Calu3 (cell line): Measurements from ENCODE around the gene ITIH3. TPM values are rescaled to one million over a fixed set of nuclear protein-coding genes. Genes with fewer than 3 reads are reported as not detected.

Source experiments
- BruUV-seq: library from RNA; stranded (reverse); fragments of 400-500 nt; replicated peaks from 2 replicates; lab custom pipeline; 2021; lab: Mats Ljungman, UMichigan
- CTCF ChIA-PET: fragments of 300-600 bp; sonication (Branson Sonifier 250); formaldehyde crosslinking; loops from one replicate; lab custom pipeline; 2022; ENCODE audit warnings: antibody characterized with exemption; lab: Charles Lee
- DNase-seq: peaks from one replicate; pipeline ENCODE4 v3.0.0; 2022
- H3K27ac Mint-ChIP-seq: one replicate; pipeline ENCODE4 v1.8.0; 2022; ENCODE audit warnings: mixed read lengths; ENCODE audit not compliant: unreplicated experiment
- H3K27me3 Mint-ChIP-seq: one replicate; pipeline ENCODE4 v1.8.0; 2022; ENCODE audit warnings: mixed read lengths; ENCODE audit not compliant: unreplicated experiment
- H3K36me3 Mint-ChIP-seq: one replicate; pipeline ENCODE4 v1.8.0; 2022; ENCODE audit warnings: mild to moderate bottlenecking, moderate library complexity, mixed read lengths; ENCODE audit not compliant: insufficient read depth, unreplicated experiment
- H3K4me1 Mint-ChIP-seq: one replicate; pipeline ENCODE4 v1.8.0; 2022; ENCODE audit warnings: mild to moderate bottlenecking, low read depth, mixed read lengths; ENCODE audit not compliant: unreplicated experiment
- H3K4me3 Mint-ChIP-seq: one replicate; pipeline ENCODE4 v1.8.0; 2022; ENCODE audit warnings: mild to moderate bottlenecking, low read depth, moderate library complexity, mixed read lengths; ENCODE audit not compliant: unreplicated experiment
- H3K9me3 Mint-ChIP-seq: one replicate; pipeline ENCODE4 v1.8.0; 2022; ENCODE audit warnings: low read depth, mixed read lengths; ENCODE audit not compliant: unreplicated experiment
- CTCF ChIP-seq: fragments of 200-600 bp; IDR thresholded peaks from one replicate; pipeline ENCODE4 v1.8.0; 2022; ENCODE audit warnings: antibody characterized with exemption; ENCODE audit not compliant: unreplicated experiment
- intact Hi-C: fragments of 100-400 bp; cut with micrococcal nuclease; formaldehyde crosslinking; loops from one replicate; pipeline ENCODE4 v1.10.0; 2022; ENCODE audit not compliant: unreplicated experiment
- total RNA-seq: library from RNA; stranded (reverse); gene quantifications from 2 replicates; pipeline ENCODE4 v1.2.3, GENCODE V29; 2022

ITIH3 gene
- total RNA-seq, 1 experiment from 2014 or later: not detected

DNA sequence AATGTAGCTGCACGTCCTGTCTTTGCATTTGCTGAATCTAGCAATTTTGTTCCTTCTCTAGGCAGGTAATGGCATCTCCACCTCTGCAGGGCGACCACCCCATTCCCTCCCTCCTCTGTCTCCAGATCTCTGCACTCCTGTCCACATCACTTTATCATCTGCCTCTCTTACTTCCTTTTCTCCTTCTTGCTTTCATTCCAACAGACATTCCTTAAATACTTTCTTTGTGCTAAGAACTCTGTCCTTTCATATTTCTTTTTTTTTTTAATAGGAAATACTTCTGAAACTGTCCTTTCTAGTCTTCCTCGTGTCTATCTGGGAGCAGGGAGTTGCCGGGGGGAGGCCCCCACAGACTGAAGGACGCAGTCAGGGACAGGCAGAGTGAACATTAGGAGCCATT, 7.2 kb downstream of the ITIH3 start:
- TF ChIP-seq CTCF: no peak
- DNase-seq: no peak
- H3K27me3 Mint-ChIP-seq: peaks cover 3% of the 10 kb centered on the region
- H3K4me3 Mint-ChIP-seq: no peak overlapping the region
- no peak overlapping the region for H3K27ac Mint-ChIP-seq
- H3K9me3 Mint-ChIP-seq: no peaks in the 10 kb centered on the region
- intact Hi-C loops: no loop called here
- no peaks in the 10 kb centered on the region for H3K36me3 Mint-ChIP-seq
- CTCF ChIA-PET: no interaction called here
- no peaks in the 10 kb centered on the region for H3K4me1 Mint-ChIP-seq
- no TSS peak for BruUV-seq

- CTCF ChIA-PET: no interaction called here
- H3K4me1 Mint-ChIP-seq: no peaks in the 10 kb centered on the region
- no peak for DNase-seq
- no peaks in the 10 kb centered on the region for H3K9me3 Mint-ChIP-seq
- H3K27ac Mint-ChIP-seq: no peak overlapping the region
- TF ChIP-seq CTCF: no peak
- H3K27me3 Mint-ChIP-seq: peaks cover 36% of the 10 kb centered on the region
- H3K4me3 Mint-ChIP-seq: no peak overlapping the region
- no peaks in the 10 kb centered on the region for H3K36me3 Mint-ChIP-seq
- no TSS peak for BruUV-seq
- intact Hi-C loops: no loop called here
Observed at GRCh38 chr3:52805270-52806039, 10.9 kb downstream of the ITIH3 start.

- H3K27ac Mint-ChIP-seq: no peak overlapping the region
- TF ChIP-seq CTCF: no peak
- H3K36me3 Mint-ChIP-seq: no peaks in the 10 kb centered on the region
- BruUV-seq: no TSS peak
- DNase-seq: no peak
- H3K4me3 Mint-ChIP-seq: no peak overlapping the region
- intact Hi-C loops: no loop called here
- CTCF ChIA-PET: interaction anchor here (0.6 kb wide), 1 partner anchor 12 kb away, joined by 3 read pairs; no protein-coding TSS in a partner anchor
- H3K4me1 Mint-ChIP-seq: no peaks in the 10 kb centered on the region
- peaks cover 57% of the 10 kb centered on the region for H3K27me3 Mint-ChIP-seq
- no peaks in the 10 kb centered on the region for H3K9me3 Mint-ChIP-seq
Observed at GRCh38 chr3:52809149-52809548, 14.6 kb downstream of the ITIH3 start.

DNA sequence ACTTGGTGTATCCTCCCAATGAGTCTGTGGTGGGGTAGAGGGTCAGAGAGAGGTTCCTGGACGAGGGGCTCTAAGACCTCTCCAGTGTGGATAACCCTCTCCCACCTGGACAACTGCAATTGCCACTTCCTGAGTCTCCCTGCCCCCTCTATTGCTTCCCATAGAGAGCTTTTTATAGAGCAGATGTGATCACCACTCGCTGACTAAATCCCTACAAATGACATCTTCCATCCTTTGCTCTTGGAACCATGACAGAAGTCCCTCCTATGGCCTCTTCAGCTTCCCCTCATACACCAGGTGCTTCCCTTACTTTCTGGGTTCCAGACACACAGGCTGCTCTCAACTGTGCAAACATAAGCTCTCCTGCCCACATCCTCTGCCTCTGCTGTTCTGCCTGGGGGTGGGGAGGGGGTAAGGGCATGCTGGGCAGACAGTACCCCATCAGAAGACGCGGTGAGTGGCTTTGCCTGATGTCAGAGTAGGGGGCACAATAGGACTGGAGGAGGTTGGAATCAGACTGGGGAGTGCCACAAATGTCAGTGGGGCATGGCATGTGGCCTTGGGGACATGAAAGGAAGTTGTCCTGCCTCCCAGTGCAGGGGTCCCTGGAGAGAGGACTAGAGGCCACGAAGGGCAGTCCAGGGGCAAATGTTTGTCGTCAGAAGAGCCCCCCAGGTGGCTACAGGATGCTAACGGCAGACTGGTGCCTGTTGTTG, 15.2 kb downstream of the ITIH3 start:
- Mint-ChIP-seq H3K4me1 (no peaks in the 10 kb centered on the region), H3K27ac (no peak overlapping the region), H3K4me3 (no peak overlapping the region), H3K9me3 (no peaks in the 10 kb centered on the region), H3K36me3 (no peaks in the 10 kb centered on the region), H3K27me3 (peaks cover 57% of the 10 kb centered on the region)
- CTCF ChIA-PET: interaction anchor here (0.6 kb wide), 1 partner anchor 11 kb away, joined by 3 read pairs; no protein-coding TSS in a partner anchor
- intact Hi-C loops: no loop called here
- TF ChIP-seq CTCF: no peak
- no peak for DNase-seq
- BruUV-seq: no TSS peak
